ENCODE measurements around the gene MARCHF10.
"Not testable (repeated sequence)": the region's sequence is repeated elsewhere in the genome, so short reads cannot be mapped to it uniquely, and the experiment has no call there.

The MARCHF10 gene

GRCh38 chr17:62785983-62786382, 22.1 kb downstream of the MARCHF10 start:
- DNase-seq: not testable (repeated sequence)

- DNase-seq: no peak
These were observed 25.3 kb downstream of the MARCHF10 start for GRCh38 chr17:62782730-62783270.

GRCh38 chr17:62781831-62782251, 26.3 kb downstream of the MARCHF10 start:
- DNase-seq: no peak

GRCh38 chr17:62781356-62781755, 26.8 kb downstream of the MARCHF10 start:
- no peak for DNase-seq

GRCh38 chr17:62780951-62781350, 27.2 kb downstream of the MARCHF10 start:
- no peak for DNase-seq

GRCh38 chr17:62780269-62780668, 27.8 kb downstream of the MARCHF10 start:
- DNase-seq: no peak

- no peak for DNase-seq
These were observed 29.0 kb downstream of the MARCHF10 start for GRCh38 chr17:62778990-62779681.

- DNase-seq: no peak
These were observed 32.2 kb downstream of the MARCHF10 start for GRCh38 chr17:62775876-62776275.

GRCh38 chr17:62774338-62774737, 33.8 kb downstream of the MARCHF10 start:
- DNase-seq: no peak

GRCh38 chr17:62767997-62768396, 40.1 kb downstream of the MARCHF10 start:
- no peak for DNase-seq

GRCh38 chr17:62765351-62765750, 42.8 kb downstream of the MARCHF10 start:
- no peak for DNase-seq

GRCh38 chr17:62763891-62764600, 44.1 kb downstream of the MARCHF10 start:
- no peak for DNase-seq

- no peak for DNase-seq
These were observed 46.2 kb downstream of the MARCHF10 start for GRCh38 chr17:62761884-62762283.

GRCh38 chr17:62760945-62761267, 47.2 kb downstream of the MARCHF10 start:
- no peak for DNase-seq

GRCh38 chr17:62760059-62760944, 47.8 kb downstream of the MARCHF10 start:
- no peak for DNase-seq

GRCh38 chr17:62757500-62757951, 50.6 kb downstream of the MARCHF10 start:
- DNase-seq: no peak

GRCh38 chr17:62756198-62756597, 51.9 kb downstream of the MARCHF10 start:
- DNase-seq: no peak

GRCh38 chr17:62755141-62755851, 52.8 kb downstream of the MARCHF10 start:
- no peak for DNase-seq

GRCh38 chr17:62754631-62755030, 53.5 kb downstream of the MARCHF10 start:
- DNase-seq: no peak

- DNase-seq: no peak
These were observed 54.6 kb downstream of the MARCHF10 start for GRCh38 chr17:62753562-62753961.

- DNase-seq: no peak
These were observed 56.9 kb downstream of the MARCHF10 start for GRCh38 chr17:62751060-62751691.

GRCh38 chr17:62750631-62751051, 57.5 kb downstream of the MARCHF10 start:
- no peak for DNase-seq
